GM23248 (cell line): Measurements from ENCODE around the gene ACACB. TPM values are rescaled to one million over a fixed set of nuclear protein-coding genes. Genes with fewer than 3 reads are reported as not detected.

Experiments
- DNase-seq: peaks from one replicate; pipeline ENCODE4 v3.0.0-alpha.2; 2015
- H2AFZ ChIP-seq: fragments of 200-600 bp; sonication (generic); 2 replicates; pipeline ENCODE4 v1.6.1; 2016; ENCODE audit warnings: antibody characterized with exemption
- H3F3A ChIP-seq: fragments of 200-600 bp; sonication (generic); 2 replicates; pipeline ENCODE4 v1.6.1; 2016; ENCODE audit warnings: mild to moderate bottlenecking, antibody characterized with exemption, mixed run types; ENCODE audit not compliant: insufficient read depth
- H3K27ac ChIP-seq: fragments of 200-600 bp; sonication (generic); 2 replicates; pipeline ENCODE4 v1.5.1; 2016; ENCODE audit warnings: mild to moderate bottlenecking
- H3K27me3 ChIP-seq: fragments of 200-600 bp; sonication (generic); replicated peaks from 2 replicates; pipeline ENCODE4 v1.6.1; 2016; ENCODE audit warnings: mild to moderate bottlenecking; ENCODE audit not compliant: insufficient read depth
- H3K36me3 ChIP-seq: fragments of 200-600 bp; sonication (generic); 2 replicates; pipeline ENCODE4 v1.6.1; 2016; ENCODE audit warnings: low read depth, mild to moderate bottlenecking
- H3K4me1 ChIP-seq: fragments of 200-600 bp; sonication (generic); 2 replicates; pipeline ENCODE4 v1.6.1; 2016; ENCODE audit warnings: mild to moderate bottlenecking; ENCODE audit not compliant: insufficient read depth
- H3K4me2 ChIP-seq: fragments of 200-600 bp; sonication (generic); one replicate; pipeline ENCODE4 v1.6.1; 2016; ENCODE audit warnings: mild to moderate bottlenecking; ENCODE audit not compliant: unreplicated experiment
- H3K4me3 ChIP-seq: fragments of 200-600 bp; sonication (generic); 2 replicates; pipeline ENCODE4 v1.5.1; 2016; ENCODE audit warnings: mild to moderate bottlenecking
- H3K79me2 ChIP-seq: fragments of 200-600 bp; sonication (generic); 2 replicates; pipeline ENCODE4 v1.6.1; 2016; ENCODE audit warnings: mild to moderate bottlenecking; ENCODE audit not compliant: insufficient read depth
- H3K9ac ChIP-seq: fragments of 200-600 bp; sonication (generic); 2 replicates; pipeline ENCODE4 v1.6.1; 2016; ENCODE audit warnings: mild to moderate bottlenecking
- H3K9me2 ChIP-seq: fragments of 200-600 bp; sonication (generic); 2 replicates; pipeline ENCODE4 v1.6.1; 2016; ENCODE audit warnings: mixed run types, mild to moderate bottlenecking, moderate library complexity; ENCODE audit not compliant: insufficient read depth
- H3K9me3 ChIP-seq: fragments of 200-600 bp; sonication (generic); one replicate; pipeline ENCODE4 v1.6.1; 2017; ENCODE audit warnings: low read depth
- H4K20me1 ChIP-seq: fragments of 200-600 bp; sonication (generic); 2 replicates; pipeline ENCODE4 v1.6.0; 2016; ENCODE audit not compliant: insufficient read depth
- EZH2 ChIP-seq: fragments of 200-600 bp; sonication (generic); IDR thresholded peaks from 2 replicates; pipeline ENCODE4 v1.6.1; 2018; ENCODE audit warnings: antibody characterized with exemption, mild to moderate bottlenecking; ENCODE audit not compliant: insufficient read depth, poor library complexity, severe bottlenecking
- EZH2phosphoT487 ChIP-seq: fragments of 200-600 bp; sonication (generic); IDR thresholded peaks from 2 replicates; pipeline ENCODE4 v1.6.1; 2018; ENCODE audit warnings: antibody characterized with exemption, moderate library complexity, mild to moderate bottlenecking, low read depth; ENCODE audit not compliant: insufficient read depth
- WGBS, 2 experiments: methylation state at CpG; one replicate each; pipeline ENCODE4 v1.1.6; 2015 to 2017; ENCODE audit warnings: low lambda C conversion rate in 2 of 2, low coverage in 1 of 2; ENCODE audit errors: missing lambda C conversion rate in 2 of 2; 5-methylcytosine and 5-hydroxymethylcytosine counted together
- in situ Hi-C: fragments of 300-500 bp; cut with MboI; formaldehyde crosslinking; loops from 2 replicates; pipeline ENCODE4 v1.15.0; 2020
- polyA plus RNA-seq: library from polyadenylated mRNA; unstranded; fragments of >200 nt; fragmentation: Nextera tagmentation; extraction: Ambion mirVana; gene quantifications from 2 replicates; pipeline ENCODE4 v1.2.1, GENCODE V29; 2016
- total RNA-seq: library from RNA; depleted of rRNA; stranded (reverse); fragments of >200 nt; shearing (Covaris generic); gene quantifications from 2 replicates; pipeline ENCODE4 v1.2.3, GENCODE V29; 2014

ACACB gene
- total and polyA plus RNA-seq, 2 experiments from 2014 or later = 0.66 to 4.1 TPM

GRCh38 chr12:109116611-109116949 lies 193 bp downstream of the ACACB start:
- Histone ChIP-seq H3F3A (peaks cover 3% of the 10 kb centered on the region), H3K79me2 (no peaks in the 10 kb centered on the region), H4K20me1 (no peaks in the 10 kb centered on the region), H3K4me3 (no peak overlapping the region), H3K9ac (no peak overlapping the region), H3K9me2 (no peaks in the 10 kb centered on the region), H3K27me3 (no peaks in the 10 kb centered on the region), H3K27ac (no peak overlapping the region), H2AFZ (no peak overlapping the region), H3K36me3 (no peaks in the 10 kb centered on the region), H3K9me3 (no peaks in the 10 kb centered on the region), H3K4me2 (no peak overlapping the region), H3K4me1 (peaks cover 3% of the 10 kb centered on the region; the same call in 1 of the 2 replicates)
- TF ChIP-seq EZH2 = no peak
- no peak for TF ChIP-seq EZH2phosphoT487
- in situ Hi-C loops = loop anchor here (10.0 kb wide), 1 partner anchor 268 kb away; no protein-coding TSS in a partner anchor
- 87 to 92% methylated on average over 12 of the region's 12 CpGs for WGBS, 2 experiments
- DNase-seq = no peak

GRCh38 chr12:109120095-109120494 lies 3.7 kb downstream of the ACACB start:
- no peaks in the 10 kb centered on the region for H3K9me3 ChIP-seq
- 36 to 41% methylated on average over 2 of the region's 2 CpGs for WGBS, 2 experiments
- H3K9ac ChIP-seq = no peak overlapping the region
- no peaks in the 10 kb centered on the region for H3F3A ChIP-seq
- H3K36me3 ChIP-seq = no peaks in the 10 kb centered on the region
- H3K79me2 ChIP-seq = no peaks in the 10 kb centered on the region
- TF ChIP-seq EZH2 (no peak), EZH2phosphoT487 (no peak)
- H4K20me1 ChIP-seq = no peaks in the 10 kb centered on the region
- H3K9me2 ChIP-seq = no peaks in the 10 kb centered on the region
- no peak for DNase-seq
- in situ Hi-C loops = no loop called here
- H3K4me3 ChIP-seq = no peak overlapping the region
- no peak overlapping the region for H3K4me2 ChIP-seq
- no peak overlapping the region for H2AFZ ChIP-seq
- H3K4me1 ChIP-seq = no peaks in the 10 kb centered on the region
- no peak overlapping the region for H3K27ac ChIP-seq
- H3K27me3 ChIP-seq = no peaks in the 10 kb centered on the region

GRCh38 chr12:109120557-109120956 lies 4.2 kb downstream of the ACACB start:
- Histone ChIP-seq H3K4me1 (no peaks in the 10 kb centered on the region), H3K36me3 (no peaks in the 10 kb centered on the region), H2AFZ (no peak overlapping the region), H3K9me2 (no peaks in the 10 kb centered on the region), H3K9me3 (no peaks in the 10 kb centered on the region), H3K27ac (no peak overlapping the region), H3F3A (no peaks in the 10 kb centered on the region), H3K27me3 (no peaks in the 10 kb centered on the region), H3K4me3 (no peak overlapping the region), H3K4me2 (no peak overlapping the region), H3K79me2 (no peaks in the 10 kb centered on the region), H3K9ac (no peak overlapping the region), H4K20me1 (no peaks in the 10 kb centered on the region)
- in situ Hi-C loops = no loop called here
- WGBS, 2 experiments = 65 to 68% methylated on average over 4 of the region's 4 CpGs
- TF ChIP-seq EZH2phosphoT487 (no peak), EZH2 (no peak)
- DNase-seq = no peak

- WGBS, 2 experiments = 60 to 61% methylated on average over 3 of the region's 3 CpGs
- no peaks in the 10 kb centered on the region for H3K9me3 ChIP-seq
- H3K27ac ChIP-seq = no peak overlapping the region
- H3K4me3 ChIP-seq = no peak overlapping the region
- no peak for DNase-seq
- no peak overlapping the region for H2AFZ ChIP-seq
- no peaks in the 10 kb centered on the region for H4K20me1 ChIP-seq
- H3K4me1 ChIP-seq = no peaks in the 10 kb centered on the region
- no peaks in the 10 kb centered on the region for H3K27me3 ChIP-seq
- no peaks in the 10 kb centered on the region for H3K79me2 ChIP-seq
- in situ Hi-C loops = no loop called here
- TF ChIP-seq EZH2 (no peak), EZH2phosphoT487 (no peak)
- no peak overlapping the region for H3K9ac ChIP-seq
- no peaks in the 10 kb centered on the region for H3K36me3 ChIP-seq
- no peak overlapping the region for H3K4me2 ChIP-seq
- H3K9me2 ChIP-seq = no peaks in the 10 kb centered on the region
- H3F3A ChIP-seq = no peaks in the 10 kb centered on the region
Observed at GRCh38 chr12:109121346-109121880, 5.0 kb downstream of the ACACB start.
